Activated gamma-delta T cell (primary cell): ENCODE results near the gene UBE2H.

Source experiments
- DNase-seq: peaks from one replicate; lab custom pipeline; 2025; lab: John Stamatoyannopoulos, UW

Gene UBE2H

DNA sequence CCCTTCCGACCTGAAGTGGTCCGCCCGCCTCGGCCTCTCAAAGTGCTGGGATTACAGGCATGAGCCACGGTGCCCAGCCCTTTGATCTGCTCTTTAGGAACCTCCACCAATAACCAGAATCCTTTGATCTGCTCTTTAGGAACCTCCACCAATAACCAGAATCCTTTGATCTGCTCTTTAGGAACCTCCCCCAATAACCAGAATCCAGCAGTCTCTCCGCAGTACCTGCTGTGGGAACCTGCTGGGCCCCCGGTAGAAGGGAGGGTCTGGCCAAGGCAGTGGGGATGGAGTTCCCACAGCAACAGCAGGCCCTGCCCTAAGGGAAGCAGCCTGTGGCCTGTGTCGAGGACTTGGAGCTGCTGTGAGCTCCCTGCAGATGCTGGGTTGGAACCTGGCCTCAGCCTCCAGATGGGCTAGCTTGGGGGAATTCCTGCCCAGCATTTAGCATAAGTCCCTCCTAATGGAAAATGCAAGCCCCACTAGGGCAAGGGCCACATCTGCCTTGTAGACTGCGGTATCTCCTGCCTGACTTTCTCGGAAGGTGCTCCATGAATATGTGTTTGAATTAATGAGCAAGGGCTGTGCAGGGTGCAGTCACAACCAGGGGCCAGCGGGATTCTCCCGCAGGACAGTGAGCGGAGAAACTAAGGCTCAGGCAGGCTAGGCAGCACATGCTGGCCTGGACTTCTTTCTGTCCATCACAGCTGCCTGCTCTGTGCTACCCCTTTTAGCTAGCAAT is 165.8 kb downstream of the UBE2H start:
- no peak for DNase-seq

- DNase-seq = no peak
Measured at GRCh38 chr7:129785685-129786514, 166.9 kb downstream of the UBE2H start.

DNA sequence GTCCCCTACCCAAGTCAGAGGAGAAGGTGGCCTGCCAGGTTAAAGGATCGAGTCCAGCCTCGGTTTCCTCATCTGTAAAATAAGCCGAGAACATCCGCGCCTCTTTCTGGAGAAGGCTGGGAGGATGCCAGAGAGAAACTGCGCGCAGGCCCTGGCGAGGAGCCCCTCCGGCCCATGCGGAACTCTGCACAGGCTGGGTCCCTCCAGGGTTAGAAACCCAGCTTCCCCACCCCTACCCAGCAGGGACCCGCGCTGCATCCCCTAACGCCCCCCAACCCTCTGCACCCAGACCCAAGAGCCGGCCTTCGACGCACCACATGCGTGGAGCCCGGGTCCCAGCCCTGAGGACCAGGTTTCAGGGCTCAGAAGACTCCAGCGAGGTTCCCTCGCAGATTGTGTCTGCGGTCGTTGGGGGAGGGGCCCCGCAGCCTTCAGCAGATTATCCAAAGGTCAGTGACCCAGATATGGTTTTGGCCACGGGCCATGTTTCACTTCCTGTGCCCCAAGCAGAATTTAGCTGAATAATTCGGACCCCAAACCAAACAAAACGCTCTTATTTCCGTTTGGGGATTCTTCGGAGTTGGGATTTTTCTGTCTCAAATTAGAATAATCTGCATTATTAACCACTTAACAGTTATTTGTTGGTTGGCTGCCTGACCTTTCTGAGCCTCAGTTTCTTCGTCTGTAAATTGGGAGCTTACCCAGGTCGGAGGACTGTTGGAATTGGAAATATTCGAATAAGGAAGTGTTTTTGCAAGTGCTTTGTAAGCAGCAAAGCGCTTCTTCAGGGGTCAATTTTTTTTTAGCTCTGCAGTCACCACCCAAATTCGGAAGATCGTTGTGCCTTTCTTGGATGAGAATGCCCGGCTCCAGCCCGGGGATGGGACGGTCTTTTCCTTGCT is 167.7 kb downstream of the UBE2H start:
- no peak for DNase-seq

GRCh38 chr7:129784437-129784782 is 168.3 kb downstream of the UBE2H start:
- DNase-seq = no peak

DNA sequence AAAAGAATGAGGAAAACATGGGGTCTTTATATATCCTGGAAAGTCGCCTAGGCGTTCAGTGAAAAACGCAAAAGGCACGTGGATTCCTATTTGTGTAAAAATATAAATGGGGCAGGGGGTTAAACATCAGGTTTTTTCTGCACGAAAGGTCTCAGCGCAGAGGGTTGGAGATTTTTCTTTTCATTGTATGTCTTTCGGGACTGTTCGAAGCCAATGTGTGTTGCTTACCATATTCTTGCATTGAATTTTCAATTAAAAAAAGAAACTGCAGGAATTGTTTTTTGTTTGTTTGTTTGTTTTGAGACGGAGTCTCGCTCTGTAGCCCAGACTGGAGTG is 169.2 kb downstream of the UBE2H start:
- DNase-seq = no peak

- no peak for DNase-seq
Measured at GRCh38 chr7:129782818-129783583, 169.8 kb downstream of the UBE2H start.

- DNase-seq = no peak
Measured at GRCh38 chr7:129781928-129782817, 170.6 kb downstream of the UBE2H start.

DNA sequence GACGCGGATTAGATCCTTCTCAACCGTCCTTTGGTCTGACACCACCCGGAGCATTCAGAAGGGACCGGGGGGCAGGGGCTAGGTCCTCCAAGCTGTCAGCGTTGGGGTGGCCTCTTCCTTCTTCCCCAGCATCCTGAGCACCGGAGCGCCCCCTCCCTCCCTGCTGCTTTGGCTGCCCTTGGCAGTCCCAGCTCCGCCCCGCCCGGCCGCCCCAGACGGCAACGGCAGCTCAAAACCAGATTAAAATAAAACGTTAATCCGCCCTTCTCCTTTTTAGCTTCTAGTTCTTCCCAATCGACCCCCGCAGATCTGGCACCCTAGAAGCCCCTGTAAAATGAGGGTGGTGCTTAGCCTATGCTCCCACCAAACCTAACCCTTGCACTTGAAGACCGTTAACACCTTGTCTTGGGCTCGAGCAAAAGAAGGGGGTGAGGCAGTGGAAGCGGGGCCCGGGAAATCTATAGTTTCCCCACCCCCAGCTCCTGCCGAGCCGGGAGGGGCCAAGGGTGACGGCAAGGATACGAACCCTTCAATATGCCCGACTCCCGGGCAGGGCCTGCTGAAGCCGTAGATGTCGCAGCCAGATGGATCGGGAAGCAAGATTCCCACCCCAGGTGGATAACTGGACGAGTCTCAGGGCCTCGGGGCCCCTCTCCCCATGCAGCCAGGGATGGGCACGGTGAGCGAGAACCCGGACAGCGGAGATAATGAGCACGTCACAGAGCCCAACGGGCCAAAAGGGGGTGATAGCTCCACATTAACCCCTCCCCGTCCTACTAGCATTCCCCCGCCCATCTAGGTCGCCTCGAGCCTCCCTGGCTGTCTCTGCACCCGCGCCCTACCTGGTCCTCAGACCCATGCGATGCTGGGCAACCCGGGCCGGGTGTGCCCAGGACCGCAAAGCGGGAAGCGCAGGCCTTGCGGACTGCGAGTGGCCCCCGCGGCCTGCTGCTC is 171.5 kb downstream of the UBE2H start:
- DNase-seq = no peak
